Left ventricle myocardium inferior (tissue), 1 donor: ENCODE results near the gene TBC1D22A. TPM values are rescaled to one million over a fixed set of nuclear protein-coding genes. Genes with fewer than 3 reads are reported as not detected.

ENCODE experiments used
- DNase-seq: peaks from one replicate; pipeline ENCODE4 v3.0.0-alpha.2; 2020
- H3K27ac ChIP-seq: fragments of 200-600 bp; replicated peaks from 2 replicates; pipeline ENCODE4 v1.8.0; 2021
- H3K27me3 ChIP-seq: fragments of 200-600 bp; 2 replicates; pipeline ENCODE4 v1.8.0; 2021; ENCODE audit warnings: low read depth
- H3K36me3 ChIP-seq: fragments of 200-600 bp; 2 replicates; pipeline ENCODE4 v1.8.0; 2021
- H3K4me1 ChIP-seq: fragments of 200-600 bp; 2 replicates; pipeline ENCODE4 v1.8.0; 2021
- H3K4me3 ChIP-seq: fragments of 200-600 bp; 2 replicates; pipeline ENCODE4 v1.8.0; 2021; ENCODE audit warnings: mild to moderate bottlenecking, moderate library complexity
- H3K9me3 ChIP-seq: fragments of 200-600 bp; replicated peaks from 2 replicates; pipeline ENCODE4 v1.8.0; 2021
- CTCF ChIP-seq: fragments of 200-600 bp; IDR thresholded peaks from 2 replicates; pipeline ENCODE4 v1.8.0; 2021; ENCODE audit warnings: antibody characterized with exemption, mild to moderate bottlenecking, borderline replicate concordance
- intact Hi-C: fragments of 100-400 bp; cut with micrococcal nuclease; formaldehyde crosslinking; loops from one replicate; pipeline ENCODE4 v1.11.0; 2022
- total RNA-seq: library from RNA; stranded (reverse); fragmentation: NEBNext Ultra II Directional; extraction: Animal tissue kit (Norgen Biotek cat#: 25700); gene quantifications from one replicate; pipeline ENCODE4 v1.2.1, GENCODE V29; 2021
- donor health status: DM: no; HTN: yes; CAD: no; lungs with severe emphysema.

Gene TBC1D22A
- total RNA-seq, 1 donor from 2014 or later = 16.2 TPM

DNA sequence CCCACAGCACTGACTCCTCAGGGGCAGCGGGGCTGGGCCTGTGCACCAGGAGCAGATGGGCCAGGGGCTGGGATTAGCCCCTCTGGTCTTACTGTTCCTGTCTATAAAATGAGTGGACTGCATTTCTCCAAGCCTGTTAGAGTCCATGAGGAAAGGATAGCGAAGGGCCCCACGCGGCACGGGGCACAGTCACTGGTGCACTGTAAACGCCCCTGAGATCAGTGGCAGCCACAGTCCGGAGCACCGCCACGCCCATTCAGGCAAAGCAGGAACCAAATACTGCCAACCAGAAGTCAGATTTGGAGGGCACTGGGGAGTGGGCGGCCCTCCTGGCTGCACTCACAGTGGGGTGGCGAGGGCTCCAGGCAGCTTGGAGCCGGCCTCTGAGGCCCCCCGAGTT is 387.5 kb downstream of the TBC1D22A start:
- H3K4me3 ChIP-seq = no peak overlapping the region
- no peaks in the 10 kb centered on the region for H3K27me3 ChIP-seq
- H3K9me3 ChIP-seq = peaks cover 9% of the 10 kb centered on the region
- intact Hi-C loops = no loop called here
- no peak overlapping the region for H3K27ac ChIP-seq
- no peak for TF ChIP-seq CTCF
- DNase-seq = no peak
- peaks cover 13% of the 10 kb centered on the region for H3K4me1 ChIP-seq
- no peaks in the 10 kb centered on the region for H3K36me3 ChIP-seq

- Histone ChIP-seq H3K9me3 (peaks cover 9% of the 10 kb centered on the region), H3K36me3 (no peaks in the 10 kb centered on the region), H3K4me1 (peaks cover 17% of the 10 kb centered on the region), H3K27me3 (no peaks in the 10 kb centered on the region), H3K4me3 (no peak overlapping the region), H3K27ac (no peak overlapping the region)
- intact Hi-C loops = no loop called here
- no peak for TF ChIP-seq CTCF
- DNase-seq = no peak
Observed at GRCh38 chr22:47150426-47150825, 388.0 kb downstream of the TBC1D22A start.

GRCh38 chr22:47151064-47151463 is 388.6 kb downstream of the TBC1D22A start:
- H3K27me3 ChIP-seq = no peaks in the 10 kb centered on the region
- H3K36me3 ChIP-seq = no peaks in the 10 kb centered on the region
- no peak for DNase-seq
- H3K4me1 ChIP-seq = peaks cover 20% of the 10 kb centered on the region
- H3K4me3 ChIP-seq = no peak overlapping the region
- TF ChIP-seq CTCF = no peak
- intact Hi-C loops = no loop called here
- no peak overlapping the region for H3K27ac ChIP-seq
- H3K9me3 ChIP-seq = peaks cover 9% of the 10 kb centered on the region

DNA sequence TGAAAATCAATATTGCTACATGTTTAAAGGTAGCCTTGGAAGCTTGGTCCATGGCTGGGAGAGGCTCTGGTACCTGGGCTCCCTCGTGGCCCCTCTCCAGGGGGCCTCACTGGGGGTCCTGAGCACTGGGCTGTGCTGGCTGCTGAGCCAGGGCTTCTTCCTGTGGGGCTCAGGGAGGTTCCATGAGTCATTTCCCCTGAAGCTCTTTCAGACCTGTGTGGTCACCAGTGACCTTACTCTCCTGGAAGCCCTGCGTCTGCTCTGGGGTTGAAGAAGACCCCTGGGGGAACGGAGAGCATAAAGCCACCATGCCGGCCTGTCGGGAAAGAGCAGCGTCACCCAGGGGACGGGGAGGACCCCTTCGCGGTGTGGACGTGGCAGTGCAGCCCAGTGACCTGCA is 389.0 kb downstream of the TBC1D22A start:
- no peak overlapping the region for H3K4me3 ChIP-seq
- peaks cover 20% of the 10 kb centered on the region for H3K4me1 ChIP-seq
- H3K36me3 ChIP-seq = no peaks in the 10 kb centered on the region
- no peak for TF ChIP-seq CTCF
- intact Hi-C loops = no loop called here
- peaks cover 9% of the 10 kb centered on the region for H3K9me3 ChIP-seq
- no peak for DNase-seq
- no peaks in the 10 kb centered on the region for H3K27me3 ChIP-seq
- no peak overlapping the region for H3K27ac ChIP-seq

- H3K36me3 ChIP-seq = no peaks in the 10 kb centered on the region
- no peak for DNase-seq
- intact Hi-C loops = no loop called here
- peaks cover 9% of the 10 kb centered on the region for H3K9me3 ChIP-seq
- H3K4me3 ChIP-seq = no peak overlapping the region
- H3K4me1 ChIP-seq = peaks cover 20% of the 10 kb centered on the region
- H3K27ac ChIP-seq = no peak overlapping the region
- TF ChIP-seq CTCF = no peak
- no peaks in the 10 kb centered on the region for H3K27me3 ChIP-seq
Observed at GRCh38 chr22:47152236-47152635, 389.8 kb downstream of the TBC1D22A start.

GRCh38 chr22:47152938-47153337 is 390.5 kb downstream of the TBC1D22A start:
- no peak for TF ChIP-seq CTCF
- intact Hi-C loops = no loop called here
- peaks cover 20% of the 10 kb centered on the region for H3K4me1 ChIP-seq

More at GRCh38 chr22:47152938-47153337, 390.5 kb downstream of the TBC1D22A start:
- Histone ChIP-seq H3K27ac (no peak overlapping the region), H3K36me3 (no peaks in the 10 kb centered on the region), H3K9me3 (peaks cover 9% of the 10 kb centered on the region), H3K27me3 (no peaks in the 10 kb centered on the region), H3K4me3 (no peak overlapping the region)
- DNase-seq = no peak
